ENCODE results near the gene S100A7. TPM values are rescaled to one million over a fixed set of nuclear protein-coding genes. Genes with fewer than 3 reads are reported as not detected.

Gene S100A7
- total and polyA plus RNA-seq, 2 of the 8 experiments (the other 6 are each of a cell fraction or from before 2014, with no cell fraction given) = not detected

GRCh38 chr1:153428073-153428638, 32.3 kb downstream of the S100A7 start:
- WGBS, 2 experiments (ENCODE audit: extremely low coverage in 1 of 2, insufficient coverage in 1 of 2, insufficient read length in 1 of 2, insufficient replicate concordance in 2 of 2, low coverage in 1 of 2, low lambda C conversion rate in 2 of 2, missing lambda C conversion rate in 1 of 2) = 87% methylated on average over 11 of the region's 12 CpGs; no CpG with 5 or more reads in 1 of the 2 experiments
- Histone ChIP-seq H3K56ac (replicated peaks; ENCODE audit: insufficient read length, low read depth, low read length) (no peak overlapping the region), H3K27me3 (replicated peaks in 1 of 4; ENCODE audit: control insufficient read depth in 3 of 4, extremely low read depth in 1 of 4, insufficient read depth in 3 of 4, low read length in 3 of 4) (no peaks in the 10 kb centered on the region), H2BK120ac (replicated peaks; ENCODE audit: low read depth, low read length) (no peak overlapping the region), H3K4me3 (ENCODE audit: extremely low read depth in 1 of 4, insufficient read depth in 2 of 4, low read depth in 3 of 4, low read length in 4 of 4) (no peak overlapping the region), H3K23me2 (ENCODE audit: low read depth, low read length) (no peaks in the 10 kb centered on the region; the same call in 1 of the 2 replicates), H3K9ac (replicated peaks in 1 of 4; ENCODE audit: extremely low read depth in 1 of 4, low read depth in 3 of 4, low read length in 3 of 4) (no peak overlapping the region), H2BK5ac (ENCODE audit: low read depth, low read length) (no peak overlapping the region), H3K4me1 (replicated peaks in 1 of 4; ENCODE audit: control insufficient read depth in 3 of 4, insufficient read depth in 4 of 4, low read length in 3 of 4) (no peaks in the 10 kb centered on the region; a peak in 2 of 7 replicates), H3K79me1 (ENCODE audit: low read depth, low read length) (no peaks in the 10 kb centered on the region), H4K5ac (ENCODE audit: insufficient read length, low read depth, low read length) (no peak overlapping the region), H3K36me3 (ENCODE audit: control insufficient read depth in 2 of 4, insufficient read depth in 4 of 4, low read length in 3 of 4) (no peaks in the 10 kb centered on the region), H3K9me3 (ENCODE audit: insufficient read depth in 2 of 2, low read depth in 1 of 2, low read length in 1 of 2) (no peaks in the 10 kb centered on the region), H2BK20ac (ENCODE audit: low read length) (no peak overlapping the region), H3K79me2 (ENCODE audit: control insufficient read depth in 1 of 2, insufficient read depth in 2 of 2, low read length in 2 of 2) (no peaks in the 10 kb centered on the region), H3K18ac (ENCODE audit: extremely low read depth, low read length) (no peak overlapping the region), H4K8ac (ENCODE audit: extremely low read depth, insufficient read depth, low read length) (no peak overlapping the region), H3K23ac (ENCODE audit: insufficient read length) (no peak overlapping the region), H4K91ac (replicated peaks; ENCODE audit: insufficient read length, low read length) (no peak overlapping the region), H4K20me1 (replicated peaks in 1 of 2; ENCODE audit: control insufficient read depth in 1 of 2, insufficient read depth in 2 of 2, low read length in 2 of 2) (peaks cover 0 to 7% of the 10 kb centered on the region in 2 experiments), H3K4ac (replicated peaks; ENCODE audit: insufficient read length, low read depth, low read length) (no peak overlapping the region), H2AK5ac (ENCODE audit: low read depth, low read length) (no peak overlapping the region), H2AFZ (ENCODE audit: low read length) (no peak overlapping the region), H2BK15ac (ENCODE audit: low read length) (no peak overlapping the region), H3K14ac (ENCODE audit: insufficient read length) (no peak overlapping the region), H3K27ac (ENCODE audit: low read depth, low read length) (no peak overlapping the region), H3K4me2 (ENCODE audit: insufficient read depth in 1 of 2, low read depth in 2 of 2, low read length in 2 of 2) (no peak overlapping the region), H2BK12ac (ENCODE audit: low read depth, low read length) (no peak overlapping the region)
- FAIRE-seq (no peak), DNase-seq (ENCODE audit: low read depth in 1 of 2, low spot score in 2 of 2) (peak in 1 of 2 experiments; percentile 35)
- ChIA-PET POLR2A (ENCODE audit: partially characterized antibody) (no interaction called here), CTCF (ENCODE audit: partially characterized antibody) (interaction anchor here (0.7 to 3.0 kb wide), 8 partner anchors 13 to 353 kb away, joined by 3 to 19 read pairs (median 4); no protein-coding TSS in a partner anchor)
- TF ChIP-seq KDM5A (IDR thresholded peaks at IDR 0.05; ENCODE audit: low read length) = no peak
- TF ChIP-seq KDM1A (IDR thresholded peaks at IDR 0.05; ENCODE audit: borderline replicate concordance, low read length) = no peak
- TF ChIP-seq NRF1 (IDR thresholded peaks at IDR 0.05; ENCODE audit: low read depth, low read length) = no peak
- TF ChIP-seq NANOG (IDR thresholded peaks at IDR 0.05; ENCODE audit: insufficient read depth, low read depth, low read length, poor library complexity, severe bottlenecking) = no peak
- TF ChIP-seq POLR2A (IDR thresholded peaks at IDR 0.05; ENCODE audit: control extremely low read depth in 1 of 2, low read depth in 2 of 2, low read length in 2 of 2) = no peak

Data from H1 (cell line).